Lower leg skin (tissue), 3 donors: ENCODE results near the gene LGALS9.

Experiments used
- CTCF ChIP-seq, 3 donors: fragments of 450-650 bp; IDR thresholded peaks; one replicate each; pipeline ENCODE4 v1.5.1; 2016; ENCODE audit warnings: antibody characterized with exemption in 3 of 3, mild to moderate bottlenecking in 3 of 3, moderate library complexity in 2 of 3
- POLR2A ChIP-seq, 2 donors: fragments of 450-650 bp; IDR thresholded peaks; one replicate each; pipeline ENCODE4 v1.6.1; 2016 to 2017; ENCODE audit warnings: antibody characterized with exemption in 2 of 2, mild to moderate bottlenecking in 1 of 2, moderate library complexity in 1 of 2

DNA sequence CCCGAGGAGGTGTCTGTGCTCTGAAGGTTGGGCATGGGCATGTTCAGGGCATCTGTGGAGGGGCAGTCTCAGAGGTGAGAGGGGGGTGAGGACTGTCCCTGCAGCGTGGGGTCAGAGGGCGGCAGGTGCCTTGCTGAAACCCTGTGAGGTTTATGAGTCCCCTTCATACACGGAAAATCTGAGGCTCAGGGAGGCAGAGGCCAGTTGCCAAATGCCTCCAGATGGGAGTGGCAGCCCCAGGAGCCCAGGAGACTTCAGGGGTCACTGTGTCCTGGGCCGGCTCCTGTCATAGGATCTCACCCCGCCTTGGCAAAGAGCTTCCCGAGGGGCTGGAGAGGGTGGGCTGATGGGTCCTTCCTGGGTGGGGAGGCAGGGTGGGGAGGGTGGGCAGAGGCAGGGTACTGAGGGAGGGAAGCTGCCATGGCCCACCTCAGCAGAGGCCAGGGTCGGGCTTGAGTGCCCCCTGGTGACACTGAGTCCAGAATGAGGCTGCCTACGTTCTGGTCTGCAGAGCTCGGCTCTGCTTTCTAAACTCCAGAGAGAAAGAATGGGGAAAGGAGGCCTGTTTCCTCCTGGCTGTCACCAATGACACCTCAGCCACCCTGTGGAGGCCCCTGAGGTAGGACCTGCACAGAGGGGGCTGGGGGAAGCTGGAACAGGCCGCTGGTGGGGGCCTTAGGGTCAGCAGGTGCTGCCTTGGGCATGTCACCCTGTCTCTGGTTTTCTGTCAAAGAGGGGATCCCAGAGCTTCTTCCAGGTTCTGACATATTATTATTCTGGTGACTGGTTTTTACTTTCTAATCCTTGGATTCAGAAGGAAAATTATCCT lies 1.1 kb downstream of the LGALS9 start:
- TF ChIP-seq CTCF (IDR thresholded peaks at IDR 0.05) (no peak), POLR2A (IDR thresholded peaks at IDR 0.05) (no peak)
